Neuron (in vitro differentiated cells): Measurements from ENCODE around the gene ADGRF3.
"Not testable (repeated sequence)": the region's sequence is repeated elsewhere in the genome, so short reads cannot be mapped to it uniquely, and the experiment has no call there.

Source experiments
- H2AFZ ChIP-seq: one replicate; pipeline ENCODE4 v1.6.1; 2013; ENCODE audit warnings: low read depth, mild to moderate bottlenecking, inconsistent platforms, low read length, moderate library complexity
- H3K27me3 ChIP-seq: one replicate; pipeline ENCODE4 v1.6.1; 2013; ENCODE audit warnings: low read length; ENCODE audit not compliant: insufficient read depth
- H3K36me3 ChIP-seq: one replicate; pipeline ENCODE4 v1.6.1; 2013; ENCODE audit warnings: low read length; ENCODE audit not compliant: insufficient read depth
- H3K4me1 ChIP-seq: one replicate; pipeline ENCODE4 v1.6.1; 2013; ENCODE audit warnings: low read length; ENCODE audit not compliant: insufficient read depth
- H3K4me3 ChIP-seq: 2 replicates; pipeline ENCODE4 v1.5.1; 2013; ENCODE audit warnings: mild to moderate bottlenecking, low read length, moderate library complexity
- H3K9me3 ChIP-seq: one replicate; pipeline ENCODE4 v1.6.1; 2013; ENCODE audit warnings: low read length

ADGRF3 gene

DNA sequence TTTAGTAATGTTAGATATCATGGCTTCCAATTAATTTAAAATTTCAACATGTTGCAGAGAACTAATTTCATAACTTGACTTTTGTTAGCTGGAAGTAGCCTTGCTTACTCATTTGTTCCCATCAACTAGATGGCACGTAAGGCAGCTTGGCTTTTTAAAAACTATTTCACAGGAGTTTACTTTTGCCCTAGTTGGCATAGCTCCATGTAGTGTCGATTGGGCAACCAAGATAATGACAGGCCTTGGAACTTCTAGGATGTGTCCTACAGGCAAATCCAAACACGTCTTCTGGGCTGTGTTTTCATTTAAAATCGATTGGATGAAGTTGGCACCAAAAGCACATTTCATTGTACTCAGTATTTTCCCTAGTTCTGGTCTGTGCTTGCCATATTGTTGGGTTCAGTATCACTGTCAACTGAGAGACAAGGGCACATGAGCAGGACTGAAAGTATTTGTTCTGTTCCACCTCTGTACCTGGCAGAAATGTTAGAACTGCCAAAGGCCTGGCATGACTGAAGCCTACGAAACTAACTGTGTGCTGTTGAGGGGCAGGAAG lies 72.5 kb downstream of the ADGRF3 start:
- Histone ChIP-seq H3K4me1 (no peaks in the 10 kb centered on the region), H2AFZ (no peak overlapping the region), H3K4me3 (no peak overlapping the region), H3K9me3 (no peaks in the 10 kb centered on the region), H3K36me3 (peaks cover 57% of the 10 kb centered on the region), H3K27me3 (no peaks in the 10 kb centered on the region)

DNA sequence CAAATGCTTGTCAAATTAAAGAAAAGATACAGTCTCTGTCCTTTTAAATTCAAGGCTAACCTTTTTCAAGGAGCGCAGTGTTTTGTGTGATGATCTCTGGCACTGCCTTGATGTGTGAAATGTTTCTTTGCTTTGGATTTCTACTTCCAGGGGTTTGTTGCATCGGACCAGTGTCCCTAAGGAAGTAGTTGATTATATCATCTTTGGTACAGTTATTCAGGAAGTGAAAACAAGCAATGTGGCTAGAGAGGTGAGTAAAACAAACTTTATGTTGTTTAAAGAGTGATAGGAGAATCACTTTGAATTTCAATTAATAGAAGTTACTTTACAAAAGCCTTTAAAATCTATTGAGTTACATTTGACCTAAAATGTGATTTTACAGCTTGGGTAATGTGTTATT lies 73.1 kb downstream of the ADGRF3 start:
- peaks cover 52% of the 10 kb centered on the region for H3K36me3 ChIP-seq
- no peaks in the 10 kb centered on the region for H3K27me3 ChIP-seq
- H3K4me1 ChIP-seq = no peaks in the 10 kb centered on the region
- H3K4me3 ChIP-seq = no peak overlapping the region
- no peak overlapping the region for H2AFZ ChIP-seq
- H3K9me3 ChIP-seq = no peaks in the 10 kb centered on the region

DNA sequence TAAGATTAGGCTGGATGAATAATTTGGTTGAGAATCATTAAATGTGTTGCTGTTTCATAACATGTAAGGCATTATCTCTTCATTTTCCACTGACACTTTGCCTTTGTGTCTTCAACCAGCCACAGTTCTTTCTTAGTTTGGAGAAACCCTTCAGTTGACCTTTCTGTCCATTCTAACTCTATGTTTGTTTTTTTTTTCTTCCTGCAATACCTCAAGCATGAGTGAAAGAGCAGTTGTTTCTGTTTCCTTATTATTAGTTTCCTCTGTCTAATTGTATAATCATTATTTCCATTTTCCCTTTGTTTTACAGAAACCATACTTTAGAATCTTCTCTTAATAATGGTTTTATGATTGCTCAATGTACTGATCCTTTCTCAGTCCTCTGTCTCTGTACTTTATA lies 76.2 kb downstream of the ADGRF3 start:
- Histone ChIP-seq H2AFZ (no peak overlapping the region), H3K4me3 (no peak overlapping the region), H3K9me3 (no peaks in the 10 kb centered on the region), H3K27me3 (no peaks in the 10 kb centered on the region), H3K4me1 (no peaks in the 10 kb centered on the region), H3K36me3 (peaks cover 29% of the 10 kb centered on the region)

DNA sequence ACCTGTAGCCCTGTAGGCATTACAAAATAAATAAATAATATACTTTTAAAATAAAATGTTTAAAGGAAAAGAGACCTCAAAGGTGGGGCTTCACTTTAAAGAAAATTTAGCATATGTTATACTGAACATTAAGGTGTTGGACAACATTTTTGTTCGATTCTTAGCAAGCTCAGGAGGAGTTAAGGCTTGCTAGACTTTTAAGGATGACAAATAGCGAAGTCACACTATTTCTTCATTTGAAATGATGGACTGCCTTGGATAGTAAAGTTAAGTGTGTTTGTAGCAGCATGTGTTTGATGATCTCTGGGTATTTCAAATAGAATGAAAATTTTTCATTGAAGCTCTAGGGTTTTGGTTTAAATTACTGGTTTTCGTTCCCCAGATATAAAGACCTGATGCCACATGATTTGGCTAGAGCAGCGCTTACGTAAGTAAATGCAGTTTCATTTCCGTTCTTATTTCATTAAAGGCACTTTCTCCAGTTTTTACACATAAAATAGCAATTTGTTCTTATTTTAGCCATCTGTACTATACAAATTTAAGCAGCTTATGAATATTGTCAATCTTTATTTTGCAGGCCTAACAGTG lies 76.9 kb downstream of the ADGRF3 start:
- H3K4me1 ChIP-seq = no peaks in the 10 kb centered on the region
- no peaks in the 10 kb centered on the region for H3K9me3 ChIP-seq
- H3K36me3 ChIP-seq = peaks cover 27% of the 10 kb centered on the region
- H3K27me3 ChIP-seq = no peaks in the 10 kb centered on the region
- no peak overlapping the region for H2AFZ ChIP-seq
- H3K4me3 ChIP-seq = no peak overlapping the region

DNA sequence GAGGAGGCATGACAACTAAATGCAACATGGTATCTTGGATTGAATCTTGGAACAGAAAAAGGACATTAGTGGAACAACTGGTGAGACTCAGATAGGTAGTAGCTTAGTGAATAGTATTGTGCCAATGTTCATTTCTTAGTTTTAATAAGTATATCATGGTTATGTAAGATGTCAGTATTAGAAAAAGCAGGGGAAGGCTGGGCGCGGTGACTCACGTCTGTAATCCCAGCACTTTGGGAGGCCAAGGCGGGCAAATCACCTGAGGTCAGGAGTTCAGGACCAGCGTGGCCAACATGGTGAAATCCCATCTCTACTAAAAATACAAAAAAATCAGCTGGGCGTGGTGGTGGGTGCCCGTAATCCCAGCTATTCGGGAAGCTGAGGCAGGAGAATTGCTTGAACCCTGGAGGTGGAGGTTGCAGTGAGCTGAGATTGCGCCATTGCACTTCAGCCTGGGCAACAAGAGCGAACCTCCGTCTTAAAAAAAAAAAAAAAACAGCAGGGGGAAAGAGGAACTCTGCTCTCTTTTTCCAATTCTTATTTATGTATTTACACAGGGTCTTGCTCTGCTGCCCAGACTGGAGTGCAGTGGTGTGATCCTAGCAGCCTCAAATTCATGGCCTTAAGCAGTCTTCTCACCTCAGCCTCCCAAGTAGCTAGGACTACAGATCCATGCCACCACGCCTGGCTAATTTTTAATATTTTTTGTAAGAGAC lies 77.8 kb downstream of the ADGRF3 start:
- not testable (repeated sequence) for H3K4me1 ChIP-seq, H3K4me3 ChIP-seq, H2AFZ ChIP-seq, H3K27me3 ChIP-seq, H3K9me3 ChIP-seq
- H3K36me3 ChIP-seq = peaks cover 24% of the 10 kb centered on the region

DNA sequence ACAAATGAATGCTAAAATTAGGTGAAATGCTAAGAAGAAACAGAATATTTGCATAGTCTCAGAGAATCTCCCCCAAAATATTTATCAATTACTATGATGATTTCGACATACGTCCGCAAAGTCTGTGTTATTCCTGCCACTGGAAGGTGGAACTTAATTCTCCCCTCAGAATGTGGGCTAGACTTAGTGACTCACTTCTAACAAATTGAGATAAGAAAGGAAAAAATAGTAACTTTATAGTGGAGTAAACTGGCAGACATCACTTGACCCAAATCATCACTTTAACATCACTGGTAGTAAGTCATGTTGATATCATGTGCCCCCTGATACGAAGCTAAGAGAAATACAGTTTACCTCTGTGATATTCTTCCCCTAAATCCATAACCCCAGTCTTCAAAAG lies 78.4 kb downstream of the ADGRF3 start:
- Histone ChIP-seq H3K4me1 (no peaks in the 10 kb centered on the region), H3K27me3 (no peaks in the 10 kb centered on the region), H2AFZ (no peak overlapping the region)

DNA sequence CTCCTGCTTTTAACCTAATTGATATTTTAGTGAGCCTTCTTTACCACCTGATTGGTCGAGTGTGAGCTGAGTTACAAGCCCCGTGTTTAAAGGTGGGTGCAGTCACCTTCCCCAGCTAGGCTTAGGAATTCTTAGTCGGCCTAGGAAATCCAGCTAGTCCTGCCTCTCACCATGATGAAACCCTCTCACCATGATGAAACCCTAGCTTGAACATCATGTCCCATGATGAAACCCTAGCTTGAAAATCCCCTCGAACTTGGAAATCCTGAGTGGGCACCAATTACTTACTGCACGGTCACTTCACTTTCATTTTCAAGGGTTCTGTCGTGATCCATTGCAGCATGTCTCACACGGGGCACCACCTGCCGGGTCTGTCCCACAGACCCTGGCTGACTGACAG lies 87.8 kb downstream of the ADGRF3 start:
- H3K27me3 ChIP-seq, H3K4me1 ChIP-seq, H2AFZ ChIP-seq, H3K9me3 ChIP-seq, H3K4me3 ChIP-seq: not testable (repeated sequence)
- peaks cover 26% of the 10 kb centered on the region for H3K36me3 ChIP-seq

More for the DNA sequence above, 78.4 kb downstream of the ADGRF3 start:
- Histone ChIP-seq H3K36me3 (peaks cover 21% of the 10 kb centered on the region), H3K9me3 (no peaks in the 10 kb centered on the region), H3K4me3 (no peak overlapping the region)
